ENCODE measurements around the gene STC2.

Gene STC2

DNA sequence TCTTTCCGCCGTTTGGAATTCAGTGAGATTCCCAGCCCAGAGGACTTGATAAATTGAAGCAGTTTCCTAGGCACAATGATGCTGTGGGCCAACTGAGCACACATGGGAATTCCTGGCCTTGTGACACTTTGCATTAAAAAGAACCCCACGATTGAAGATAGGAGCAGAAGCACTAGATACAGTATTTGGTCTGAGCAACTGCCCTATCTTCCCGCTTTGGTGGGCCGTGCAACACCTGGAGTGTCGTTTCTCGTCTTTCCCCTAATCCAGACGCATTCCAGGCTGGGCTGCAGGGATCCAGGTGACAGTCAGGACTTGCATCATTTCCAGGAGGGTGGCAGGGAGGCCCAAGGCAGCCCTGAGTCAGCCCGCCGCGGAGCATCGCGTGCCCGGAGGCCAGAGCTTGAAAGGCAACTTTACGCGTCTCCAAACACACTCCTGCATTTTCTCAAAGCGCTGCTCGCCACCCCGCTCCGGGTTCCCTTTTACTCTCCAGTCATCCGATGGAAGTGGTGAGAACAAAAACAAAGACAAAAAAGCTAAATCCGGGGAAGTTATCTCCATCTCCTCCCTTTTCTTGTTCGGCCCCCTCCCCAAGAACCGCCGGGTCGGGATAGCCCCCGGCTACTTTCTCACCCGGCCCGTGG, 753 bp upstream of the STC2 start:
- no peak for DNase-seq

DNA sequence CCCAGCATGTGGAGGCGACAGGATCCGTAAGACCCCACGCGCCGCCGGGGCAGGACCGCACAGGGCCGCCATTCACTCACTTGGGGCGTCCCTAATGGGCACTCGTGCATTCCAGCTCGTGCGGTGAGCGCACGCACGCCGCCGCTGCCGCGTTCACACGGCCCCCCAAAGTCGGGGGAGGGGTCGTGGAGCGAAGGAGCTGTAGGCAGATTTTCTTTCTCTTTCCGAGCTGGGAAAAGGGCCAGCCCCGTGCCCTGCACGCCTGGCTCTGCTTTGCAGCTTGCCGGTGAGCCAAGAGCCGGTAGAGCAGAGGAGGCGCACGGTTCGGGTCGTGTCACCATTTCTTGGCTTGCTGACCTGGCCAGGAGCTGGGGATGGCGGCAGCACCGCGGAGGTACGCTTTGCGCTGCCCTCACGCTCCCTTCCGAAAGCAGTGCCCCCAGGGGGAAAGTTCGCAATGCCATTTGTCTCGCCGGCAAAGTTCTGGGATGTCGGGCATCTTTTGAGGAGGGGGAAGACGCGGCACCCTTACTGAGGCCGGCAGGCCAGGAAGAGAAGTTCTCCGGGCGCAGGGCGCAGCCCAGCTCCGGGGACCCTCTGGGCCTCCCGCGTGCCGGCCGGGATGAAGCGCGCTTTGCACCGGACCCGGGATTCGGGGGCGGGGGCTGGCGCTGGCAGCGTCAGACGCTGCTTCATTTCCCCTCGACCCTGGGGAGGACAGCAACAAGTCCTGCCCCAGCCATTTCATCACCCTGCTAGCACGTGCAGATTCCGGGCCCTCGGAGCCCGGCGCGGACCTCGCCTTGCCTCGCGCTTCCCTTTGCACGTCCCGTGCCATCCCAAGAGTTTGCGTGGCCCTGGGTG, 898 bp downstream of the STC2 start:
- DNase-seq, result no peak

DNA sequence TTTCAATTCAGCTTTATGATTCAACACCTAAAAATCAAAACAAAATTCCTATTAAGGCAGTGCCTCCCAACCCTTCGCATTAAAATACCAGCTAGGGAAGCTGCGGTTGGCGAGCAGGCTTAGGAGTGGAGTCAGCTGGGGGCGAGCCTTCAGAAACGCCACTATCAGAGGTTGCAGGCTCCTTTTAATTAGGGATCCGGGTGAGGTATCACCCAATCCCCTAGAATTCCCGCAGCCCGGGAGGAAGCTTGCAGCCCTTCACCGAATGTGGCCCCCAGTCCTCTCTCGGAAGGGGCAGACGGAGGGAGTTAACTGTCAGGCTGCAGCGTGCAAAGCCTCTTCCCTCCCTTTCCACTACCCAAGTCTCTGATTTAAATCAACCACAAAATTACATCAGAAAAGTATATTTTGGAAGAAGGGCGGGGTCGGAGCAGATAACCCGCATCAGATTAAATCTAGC, 1.7 kb downstream of the STC2 start:
- DNase-seq, result no peak

DNA sequence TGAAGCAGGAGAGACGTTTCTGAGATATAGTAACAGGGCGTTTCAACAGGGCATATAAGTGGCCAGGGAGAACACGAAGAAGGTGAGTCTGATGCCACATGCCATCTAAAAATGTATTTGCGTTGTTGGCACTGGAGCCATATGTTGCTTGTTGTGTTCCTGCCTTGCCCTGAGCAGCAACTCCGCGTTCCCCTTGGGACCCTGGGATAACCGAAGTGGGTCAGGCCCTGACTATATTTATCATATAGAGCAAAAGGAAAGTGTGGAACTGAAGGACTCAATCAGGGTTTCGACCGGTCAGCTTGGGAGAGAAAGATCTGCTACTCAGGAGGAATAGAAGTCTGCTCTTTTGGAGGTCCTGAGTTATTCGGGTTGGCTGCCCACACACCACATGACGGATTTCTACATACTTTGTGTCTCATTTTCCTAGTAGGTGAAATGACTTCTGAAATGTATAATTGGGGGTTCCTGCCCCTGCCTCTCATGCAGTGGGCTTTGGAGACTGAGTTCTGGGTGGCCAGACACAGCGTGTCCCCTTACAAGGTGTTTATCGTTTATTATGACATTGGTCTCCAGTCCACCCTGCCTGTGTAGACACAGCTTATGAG, 3.0 kb downstream of the STC2 start:
- no peak for DNase-seq

DNA sequence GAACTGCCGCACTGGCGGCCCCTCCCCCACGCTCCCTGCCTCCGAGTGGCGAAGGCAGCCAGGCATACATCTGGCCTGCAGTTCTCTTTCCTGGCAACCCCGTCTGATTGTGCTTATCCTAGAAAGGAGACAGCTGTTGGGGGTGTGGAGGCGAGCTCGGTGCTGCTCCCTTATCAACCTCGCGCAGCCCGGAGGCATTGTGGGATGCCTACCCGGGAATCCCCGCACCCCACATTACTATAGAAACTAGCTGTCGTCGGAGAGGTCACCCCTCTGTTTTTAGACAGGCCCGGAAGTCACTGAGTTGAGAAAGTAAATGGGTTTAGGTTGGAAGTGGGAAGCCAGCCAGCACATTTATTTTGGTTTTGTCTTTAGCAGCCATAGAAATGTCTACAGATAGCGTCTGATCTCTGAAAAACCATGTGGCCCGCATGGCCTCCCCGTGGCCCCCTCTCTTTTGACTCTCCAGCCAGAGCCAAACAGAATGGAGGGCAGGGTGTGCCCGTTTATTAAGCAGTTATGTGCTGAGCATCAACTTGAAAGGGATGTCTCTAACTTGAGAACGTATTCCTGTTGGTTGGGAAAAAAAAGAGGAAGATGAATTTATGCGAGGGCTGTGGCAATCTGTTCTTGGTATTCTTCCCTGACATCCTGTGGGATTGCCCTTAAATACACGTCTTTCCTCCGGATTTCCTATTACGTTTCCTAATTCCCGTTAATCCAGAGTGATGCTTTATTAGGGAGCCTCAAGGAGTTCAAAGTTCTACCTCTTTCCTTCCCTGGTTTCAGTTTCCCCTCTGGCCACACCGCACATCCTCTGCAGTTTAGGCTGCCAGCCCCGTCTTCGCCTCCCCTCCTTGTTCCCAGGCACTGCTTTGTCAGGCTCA, 3.9 kb downstream of the STC2 start:
- peak; percentile 45 to 76 for DNase-seq

DNA sequence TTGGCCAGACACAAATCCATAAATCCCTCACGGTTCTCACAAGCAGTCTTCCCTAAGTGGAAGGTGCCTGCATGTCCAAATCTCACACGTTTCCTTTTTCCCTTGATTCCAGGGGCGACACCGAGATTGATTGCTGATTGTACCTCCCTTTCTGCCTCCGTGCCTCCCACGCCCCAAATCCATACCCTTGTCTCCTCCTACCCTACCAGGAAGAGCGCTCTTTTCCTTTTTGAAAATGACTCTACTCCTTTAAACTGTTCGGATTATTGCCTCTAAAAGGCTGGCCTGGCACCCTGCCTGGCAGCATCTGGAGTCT, 4.5 kb downstream of the STC2 start:
- no peak for DNase-seq

DNA sequence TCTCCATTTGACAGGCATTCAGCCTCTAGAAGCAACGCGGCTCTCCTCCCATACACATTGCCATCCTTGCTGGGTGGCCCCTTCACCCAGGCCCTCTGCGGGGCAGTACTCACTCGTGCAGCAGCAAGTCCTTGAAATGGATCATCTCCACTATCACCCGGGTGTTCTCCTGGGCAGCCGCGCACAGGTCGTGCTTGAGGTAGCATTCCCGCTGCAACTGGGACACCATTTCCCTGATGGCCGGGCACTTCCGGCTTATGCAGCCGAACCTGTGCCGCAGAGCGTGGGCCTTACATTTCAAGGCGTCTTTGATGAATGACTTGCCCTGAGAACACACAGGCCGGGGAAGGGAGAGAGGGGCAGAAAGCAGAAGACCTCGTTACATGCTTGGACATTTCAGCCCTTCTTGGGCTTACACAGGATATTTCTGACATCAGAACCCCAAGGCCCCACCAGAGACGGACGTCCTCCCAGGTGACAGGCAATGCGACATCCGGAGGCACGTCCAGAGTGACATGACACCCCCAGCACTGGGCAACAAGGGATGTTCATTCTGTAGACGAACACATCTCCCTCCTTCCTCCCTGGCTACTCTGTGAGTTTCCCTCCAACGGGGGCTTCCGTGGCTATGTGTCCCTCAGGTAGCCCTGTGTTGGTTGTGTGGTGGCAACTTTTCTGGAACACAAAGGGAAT, 5.0 kb downstream of the STC2 start:
- no peak for DNase-seq

DNA sequence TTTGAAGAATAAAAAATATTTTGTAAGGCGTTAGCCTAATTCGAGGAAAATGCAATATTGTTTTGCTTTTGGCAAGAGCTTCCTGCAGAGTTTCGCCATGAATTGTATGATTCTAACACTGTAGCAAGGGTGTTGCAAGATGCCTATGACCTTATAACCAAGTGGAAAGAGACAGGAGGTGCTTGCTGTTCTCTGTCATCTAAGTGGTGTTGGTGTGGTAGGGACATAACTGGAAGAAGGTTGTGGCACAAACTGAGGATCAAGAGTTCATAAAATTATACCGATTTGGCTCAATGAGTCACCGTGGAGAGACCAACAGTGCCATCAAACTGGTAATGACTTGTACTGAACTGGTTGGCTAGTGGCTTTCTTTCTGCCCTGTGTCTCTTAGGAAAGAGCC, 6.3 kb downstream of the STC2 start:
- no peak for DNase-seq

DNA sequence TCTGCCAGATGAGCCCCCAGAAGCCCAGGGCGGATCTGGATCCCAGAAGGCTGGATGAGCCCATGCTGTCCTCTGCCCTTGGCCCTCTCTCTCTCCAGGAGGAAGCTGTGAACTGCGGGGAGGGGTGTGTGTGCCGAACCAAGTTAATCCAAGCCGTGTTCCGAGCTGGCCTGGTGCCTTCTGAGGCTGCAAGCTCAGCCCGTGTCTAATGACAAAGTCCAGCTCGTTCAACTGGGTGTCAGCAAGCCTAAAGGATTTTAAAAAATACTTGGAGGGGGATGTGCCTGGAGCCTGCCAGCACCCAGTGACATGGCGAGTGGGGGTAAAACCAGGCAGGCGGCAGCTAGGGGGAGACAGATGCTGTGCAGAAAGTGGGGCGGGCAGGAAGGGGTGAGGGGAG, 8.0 kb downstream of the STC2 start:
- DNase-seq, result no peak

DNA sequence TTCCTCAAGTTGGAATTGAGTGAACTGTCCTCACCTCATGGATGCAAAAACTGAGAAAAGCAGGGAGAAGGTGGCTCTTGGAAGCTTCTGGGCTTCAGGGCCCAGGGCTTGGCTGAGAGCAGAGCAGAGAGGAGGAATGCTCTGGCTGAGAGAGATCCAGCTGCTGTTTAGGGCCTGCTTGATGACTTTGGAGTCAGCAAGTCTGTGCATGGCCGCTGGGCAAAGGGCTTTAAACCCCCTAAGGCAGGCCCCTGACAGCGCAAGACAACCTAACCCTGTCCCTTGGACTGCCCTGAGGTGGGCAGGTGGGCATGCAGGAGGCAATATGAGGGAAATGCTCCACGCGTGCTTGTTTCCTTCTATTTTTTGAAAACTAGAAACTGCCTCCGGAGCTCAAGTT, 8.6 kb downstream of the STC2 start:
- DNase-seq, result no peak

DNA sequence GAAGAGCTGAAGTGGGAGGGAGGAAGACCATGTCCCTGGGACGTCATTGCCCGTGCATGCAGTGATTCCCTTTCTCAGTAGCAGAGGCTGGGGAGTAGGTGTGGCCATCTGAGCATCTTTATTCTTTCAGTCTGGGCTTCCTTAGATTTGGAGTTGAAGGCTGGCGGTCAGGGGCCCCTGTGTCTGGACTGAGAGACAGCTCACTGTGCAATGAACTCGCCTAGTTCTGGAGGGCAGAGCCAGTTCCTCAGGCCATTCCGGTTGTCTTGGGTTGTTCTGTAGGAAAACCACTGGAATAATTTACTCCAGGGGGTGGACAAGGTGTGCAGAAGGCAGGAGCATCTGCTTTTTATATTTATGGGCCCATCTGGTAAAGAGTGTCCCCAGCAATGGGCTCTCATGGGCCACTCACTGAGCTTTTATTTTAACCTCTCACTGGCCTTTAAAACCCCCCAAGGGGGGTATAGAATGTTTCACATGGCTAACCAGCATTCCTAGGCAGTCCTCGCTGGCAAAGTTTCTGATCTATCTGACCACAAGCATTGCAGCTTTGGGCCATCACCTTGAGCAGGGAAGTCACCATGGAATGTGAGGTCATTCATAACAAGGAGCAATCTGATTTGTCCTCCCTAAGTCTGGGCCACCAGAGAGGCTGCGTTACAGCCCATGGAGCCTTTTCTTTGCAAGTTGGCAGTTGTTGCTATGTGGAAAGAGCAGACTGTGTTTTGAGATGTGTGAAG, 9.2 kb downstream of the STC2 start:
- DNase-seq, result no peak

DNA sequence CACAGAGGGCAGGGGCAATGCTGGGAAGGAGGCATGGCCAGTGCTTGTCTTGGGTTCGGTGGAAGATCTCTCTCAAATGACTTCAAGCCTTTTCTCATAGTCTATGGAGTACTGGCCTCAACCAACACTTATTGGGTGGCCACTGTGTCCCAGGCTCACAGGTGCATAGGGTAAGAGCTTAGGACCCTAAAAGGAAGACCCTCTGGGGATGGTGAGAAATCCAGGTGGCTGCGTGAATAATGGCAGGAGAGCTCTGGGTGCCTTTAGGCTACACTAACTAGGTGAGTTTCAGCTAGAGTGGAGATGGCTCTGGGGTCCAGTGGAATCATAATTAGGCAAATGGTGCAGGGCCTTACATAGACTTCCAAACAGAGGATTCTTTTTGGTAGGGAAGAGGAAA, 9.9 kb downstream of the STC2 start:
- DNase-seq, result no peak

DNA sequence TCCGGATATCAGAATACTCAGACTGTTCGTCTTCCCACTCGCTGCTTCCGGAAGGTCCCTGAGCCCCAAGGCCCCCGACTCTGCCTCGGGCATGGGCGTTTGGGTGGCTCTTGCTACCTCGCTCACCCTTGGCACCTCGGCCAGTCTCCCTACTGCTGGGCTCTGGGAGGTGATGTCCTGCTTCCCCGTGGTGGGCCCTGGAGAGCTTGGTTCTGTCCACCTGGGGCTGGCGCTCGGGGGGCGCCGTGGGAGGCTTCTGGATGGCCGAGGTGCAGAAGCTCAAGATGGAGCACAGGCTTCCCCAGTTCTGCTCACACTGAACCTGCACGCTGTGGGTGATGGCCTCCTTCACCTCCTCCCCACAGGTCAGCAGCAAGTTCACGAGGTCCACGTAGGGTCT, 10.4 kb downstream of the STC2 start:
- no peak for DNase-seq

DNA sequence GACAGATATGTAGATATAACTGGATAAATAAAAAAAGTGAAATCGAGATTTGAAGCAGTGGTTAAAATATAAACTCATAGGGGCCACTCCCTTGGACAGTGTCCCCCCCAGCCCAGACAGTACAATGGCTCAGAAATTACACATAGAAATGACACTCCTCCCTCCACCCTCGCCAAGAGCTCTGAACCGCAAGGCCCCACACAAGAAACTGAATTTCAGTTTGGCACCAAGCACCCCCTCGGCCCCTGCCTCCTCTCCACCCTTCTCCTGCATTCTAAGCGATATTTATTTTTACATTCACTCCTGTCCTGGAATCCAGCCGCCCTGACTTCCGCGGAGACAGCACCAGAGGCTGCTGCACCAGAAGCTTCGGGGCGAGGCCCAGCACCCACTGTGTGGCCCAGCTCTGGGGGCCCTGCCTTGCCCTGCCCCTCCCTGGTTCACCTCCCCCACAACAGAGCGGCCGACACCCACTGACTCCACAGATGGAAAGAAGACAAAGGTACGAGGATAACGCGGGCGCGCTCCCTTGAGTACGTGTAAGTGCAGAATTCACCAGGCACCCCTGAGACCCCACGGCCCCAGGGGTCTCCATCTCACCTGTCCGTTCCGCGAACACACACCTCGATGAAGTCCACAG, 11.0 kb downstream of the STC2 start:
- no peak for DNase-seq

DNA sequence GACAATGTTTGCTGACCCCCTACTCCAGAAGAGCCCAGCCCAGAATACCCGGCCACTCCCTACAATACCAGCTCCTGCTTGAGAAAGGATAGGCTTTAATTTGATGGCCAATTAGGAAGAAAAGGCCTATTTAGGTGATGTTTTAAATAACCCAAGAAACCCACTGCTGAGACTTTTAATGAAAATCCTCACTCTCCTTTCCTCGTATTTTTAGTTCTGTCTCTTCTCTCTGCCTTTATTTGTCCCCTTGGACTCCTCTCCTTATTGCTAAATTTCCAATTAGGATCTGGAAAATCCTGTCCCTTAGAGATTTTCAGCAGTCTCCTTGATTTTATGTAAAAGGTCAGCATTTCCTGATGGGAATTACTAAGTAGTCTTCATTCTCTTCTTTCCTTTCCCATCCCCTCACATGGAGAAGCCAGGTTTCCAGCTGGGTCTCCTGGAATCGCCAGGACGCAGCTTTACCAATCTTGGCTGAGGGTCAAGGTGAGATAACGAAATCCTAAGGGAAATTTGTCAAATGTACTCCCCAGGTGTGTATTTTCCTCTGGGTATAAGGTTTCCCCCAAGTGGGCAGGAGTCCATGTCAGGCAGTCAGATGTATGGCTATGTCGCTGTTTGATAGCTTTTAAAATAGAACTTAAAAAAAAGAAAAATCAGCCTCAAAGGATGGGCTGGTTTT, 11.7 kb downstream of the STC2 start:
- no peak for DNase-seq

DNA sequence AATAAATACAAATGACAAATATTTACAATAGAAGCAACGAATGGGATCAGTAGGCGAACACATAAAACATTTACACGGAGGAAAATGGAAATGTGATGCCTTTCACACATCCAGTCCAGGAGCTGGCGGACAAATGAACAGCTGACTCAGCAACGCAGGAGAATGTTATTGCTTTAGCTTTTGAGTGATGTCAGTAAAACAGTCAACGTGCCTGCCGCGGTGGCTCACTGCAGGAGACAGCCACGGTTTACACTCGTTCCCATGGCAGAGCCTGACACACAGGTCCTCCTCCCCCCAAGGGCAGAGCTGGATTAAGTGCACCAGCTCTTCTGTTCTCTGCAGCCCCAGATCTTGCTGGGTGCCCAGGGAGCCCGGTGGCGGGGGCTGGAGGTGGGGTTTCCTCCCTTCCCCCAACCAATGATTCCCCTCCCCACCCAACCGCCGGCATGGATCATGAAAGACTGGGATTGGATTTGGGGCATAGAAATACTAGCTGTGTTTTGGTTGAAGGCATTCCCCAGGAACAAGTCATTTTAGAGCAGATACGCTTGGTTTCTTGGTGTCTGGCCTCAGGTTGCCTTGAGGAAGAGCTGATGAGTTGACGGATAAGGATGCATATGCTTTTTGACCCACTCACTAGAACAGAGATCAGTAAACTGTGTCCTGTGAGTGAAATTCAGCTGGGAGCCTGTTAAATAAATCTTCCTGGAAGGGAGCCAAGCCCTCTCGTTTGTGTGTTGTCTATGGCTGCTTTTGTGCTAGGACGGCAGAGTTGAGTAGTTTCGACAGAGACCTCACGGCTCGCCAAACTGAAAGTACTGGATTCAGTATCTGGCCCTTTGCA, 12.5 kb downstream of the STC2 start:
- DNase-seq, result no peak

DNA sequence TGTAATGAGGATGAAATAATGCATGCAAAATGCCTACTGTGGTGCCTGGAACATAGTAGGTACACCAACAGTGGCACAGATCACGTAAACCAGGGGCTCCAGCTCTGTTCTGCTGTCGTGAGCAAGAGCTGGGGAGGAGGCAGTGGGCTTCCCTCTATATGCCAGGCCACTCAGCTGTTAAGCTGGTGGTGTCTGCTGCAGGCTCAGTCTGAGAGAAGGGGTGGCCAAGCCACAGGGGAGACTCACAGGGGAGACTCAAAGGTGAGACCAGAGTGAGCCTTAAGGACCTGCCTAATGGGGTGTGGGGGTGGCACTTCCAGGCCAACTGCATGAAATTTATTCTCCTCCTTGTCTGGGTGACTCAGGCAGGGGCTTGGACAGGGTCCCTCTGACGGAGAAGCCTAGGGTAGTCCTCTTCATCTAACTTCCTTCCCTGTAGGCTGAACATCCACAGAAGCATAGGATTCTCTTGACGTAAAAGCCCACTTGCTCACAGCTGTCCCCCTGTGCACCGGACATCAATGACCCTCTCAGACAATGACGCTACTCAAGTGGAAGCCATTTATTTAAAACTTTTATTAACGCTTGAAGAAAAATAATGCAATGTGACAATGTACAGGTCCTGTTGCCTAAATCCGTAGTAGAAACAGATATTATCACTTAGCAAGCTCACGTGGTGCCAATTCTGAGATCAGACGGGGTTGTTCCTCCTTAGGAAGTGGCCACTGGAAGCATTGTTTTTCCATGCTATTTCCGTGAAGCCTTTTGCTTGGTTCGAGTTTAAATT, 13.9 kb downstream of the STC2 start:
- no peak for DNase-seq

DNA sequence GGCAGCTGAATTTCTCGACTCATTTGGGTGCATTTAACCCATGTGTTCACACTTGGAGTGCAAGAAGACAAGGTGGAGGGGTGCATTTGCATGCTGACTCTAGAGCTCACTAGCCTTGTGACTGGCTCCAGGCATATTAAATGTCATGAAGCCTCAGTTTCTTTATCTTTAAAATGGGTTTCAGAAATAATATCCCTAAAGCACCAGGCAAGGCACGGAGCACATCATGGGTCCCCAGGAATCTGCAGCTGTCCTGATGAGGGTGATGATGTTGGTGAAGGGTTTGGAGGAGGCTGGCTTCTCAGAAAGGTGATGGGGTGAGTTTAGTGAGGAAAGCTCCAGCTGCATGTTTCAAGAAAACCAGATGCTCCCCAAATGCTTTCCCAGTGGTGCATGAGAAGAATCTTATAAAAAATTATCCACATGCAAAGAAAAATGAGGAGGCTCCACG, 14.8 kb downstream of the STC2 start:
- DNase-seq, result no peak

DNA sequence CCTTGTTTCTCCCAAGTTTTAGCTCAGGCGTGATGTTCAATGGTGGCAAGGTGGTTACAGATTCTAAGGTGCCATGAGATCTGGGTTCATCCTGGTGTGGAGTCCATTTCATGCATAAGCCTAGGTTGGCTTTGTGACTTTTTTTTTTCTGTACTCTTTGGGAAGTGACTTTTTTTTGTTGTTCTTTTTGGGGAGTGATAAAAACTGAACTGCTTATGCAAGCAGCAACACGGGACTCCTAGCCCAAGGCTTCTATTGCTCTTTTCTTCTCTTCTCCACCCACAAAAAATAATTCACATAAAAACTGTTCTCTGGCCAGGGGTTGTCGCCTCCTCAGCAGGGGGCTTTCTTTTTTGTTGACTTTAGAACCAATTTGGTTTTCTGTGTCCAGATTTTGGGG, 15.4 kb downstream of the STC2 start:
- no peak for DNase-seq
